GM21390 (cell line): ENCODE measurements around the gene ELL.

Experiments
- ATAC-seq: cut with Tn5 transposase; IDR thresholded peaks from one replicate; pipeline ENCODE4 v1.9.1; 2021; ENCODE audit not compliant: unreplicated experiment

ELL gene

GRCh38 chr19:18506101-18506930 is 15.6 kb downstream of the ELL start:
- ATAC-seq: no peak

- no peak for ATAC-seq
Measured at GRCh38 chr19:18504886-18505610, 16.8 kb downstream of the ELL start.

GRCh38 chr19:18503971-18504885 is 17.6 kb downstream of the ELL start:
- no peak for ATAC-seq

- no peak for ATAC-seq
Measured at GRCh38 chr19:18503337-18503970, 18.4 kb downstream of the ELL start.

GRCh38 chr19:18502638-18503294 is 19.1 kb downstream of the ELL start:
- ATAC-seq: no peak

- no peak for ATAC-seq
Measured at GRCh38 chr19:18502246-18502637, 19.6 kb downstream of the ELL start.

GRCh38 chr19:18501832-18502231 is 20.0 kb downstream of the ELL start:
- no peak for ATAC-seq

GRCh38 chr19:18501351-18501750 is 20.5 kb downstream of the ELL start:
- no peak for ATAC-seq

GRCh38 chr19:18500799-18501198 is 21.1 kb downstream of the ELL start:
- ATAC-seq: no peak

- ATAC-seq: no peak
Measured at GRCh38 chr19:18500376-18500775, 21.5 kb downstream of the ELL start.

- ATAC-seq: no peak
Measured at GRCh38 chr19:18499055-18499775, 22.7 kb downstream of the ELL start.

- ATAC-seq: no peak
Measured at GRCh38 chr19:18496980-18497256, 25.0 kb downstream of the ELL start.

- ATAC-seq: no peak
Measured at GRCh38 chr19:18496167-18496979, 25.5 kb downstream of the ELL start.

- ATAC-seq: no peak
Measured at GRCh38 chr19:18495204-18495911, 26.5 kb downstream of the ELL start.

GRCh38 chr19:18494267-18494607 is 27.6 kb downstream of the ELL start:
- ATAC-seq: no peak

GRCh38 chr19:18493440-18494266 is 28.2 kb downstream of the ELL start:
- no peak for ATAC-seq
